HAP-1 (cell line): ENCODE results near the gene NSF.
"Not testable (repeated sequence)": the region's sequence is repeated elsewhere in the genome, so short reads cannot be mapped to it uniquely, and the experiment has no call there.

ENCODE experiments used
- DNase-seq, 2 experiments: peaks; one replicate each; pipeline ENCODE4 v3.0.0-alpha.2; 2016 to 2020; ENCODE audit warnings: low spot score in 2 of 2
- H3K27me3 ChIP-seq: fragments of 250-450 bp; sonication (Bioruptor Pico); 2 replicates; pipeline ENCODE4 v1.5.1; 2020; ENCODE audit warnings: low read depth, mild to moderate bottlenecking, moderate library complexity
- H3K36me3 ChIP-seq: fragments of 250-450 bp; sonication (Bioruptor Pico); replicated peaks from 2 replicates; pipeline ENCODE4 v1.5.1; 2020; ENCODE audit warnings: mild to moderate bottlenecking
- H3K4me1 ChIP-seq: fragments of 250-450 bp; sonication (Bioruptor Pico); 2 replicates; pipeline ENCODE4 v1.5.1; 2020; ENCODE audit warnings: mild to moderate bottlenecking
- H3K4me3 ChIP-seq: fragments of 250-450 bp; sonication (Bioruptor Pico); 2 replicates; pipeline ENCODE4 v1.5.1; 2020; ENCODE audit warnings: mild to moderate bottlenecking, moderate library complexity
- H3K9me3 ChIP-seq: fragments of 250-450 bp; sonication (Bioruptor Pico); 2 replicates; pipeline ENCODE4 v1.5.1; 2020; ENCODE audit warnings: mild to moderate bottlenecking, moderate library complexity
- in situ Hi-C: fragments of 300-500 bp; cut with MboI; formaldehyde crosslinking; loops from 3 replicates; pipeline ENCODE4 v1.14.3; 2020; ENCODE audit warnings: low sequenced_read_pairs, inconsistent platforms, mixed read lengths

Gene NSF

GRCh38 chr17:46788796-46789195 is 198.3 kb downstream of the NSF start:
- H3K36me3 ChIP-seq: no peaks in the 10 kb centered on the region
- no peak for DNase-seq
- peaks cover 13% of the 10 kb centered on the region for H3K27me3 ChIP-seq
- in situ Hi-C loops: no loop called here
- no peaks in the 10 kb centered on the region for H3K4me1 ChIP-seq
- H3K4me3 ChIP-seq: no peak overlapping the region
- H3K9me3 ChIP-seq: no peaks in the 10 kb centered on the region

GRCh38 chr17:46789610-46790009 is 199.1 kb downstream of the NSF start:
- no peak overlapping the region for H3K4me3 ChIP-seq
- in situ Hi-C loops: no loop called here
- no peaks in the 10 kb centered on the region for H3K4me1 ChIP-seq
- no peak for DNase-seq
- H3K9me3 ChIP-seq: no peaks in the 10 kb centered on the region
- peaks cover 17% of the 10 kb centered on the region for H3K27me3 ChIP-seq
- no peaks in the 10 kb centered on the region for H3K36me3 ChIP-seq

- H3K4me1 ChIP-seq: no peaks in the 10 kb centered on the region
- DNase-seq: no peak
Observed at GRCh38 chr17:46790216-46790615, 199.7 kb downstream of the NSF start.

GRCh38 chr17:46791531-46791930 is 201.1 kb downstream of the NSF start:
- in situ Hi-C loops: no loop called here
- no peaks in the 10 kb centered on the region for H3K4me1 ChIP-seq
- H3K9me3 ChIP-seq: no peaks in the 10 kb centered on the region
- H3K4me3 ChIP-seq: no peak overlapping the region
- no peak for DNase-seq
- H3K27me3 ChIP-seq: peaks cover 17% of the 10 kb centered on the region
- no peaks in the 10 kb centered on the region for H3K36me3 ChIP-seq

More at GRCh38 chr17:46790216-46790615, 199.7 kb downstream of the NSF start:
- in situ Hi-C loops: no loop called here
- Histone ChIP-seq H3K27me3 (peaks cover 17% of the 10 kb centered on the region), H3K36me3 (no peaks in the 10 kb centered on the region), H3K9me3 (no peaks in the 10 kb centered on the region), H3K4me3 (no peak overlapping the region)

- H3K36me3 ChIP-seq: no peaks in the 10 kb centered on the region
- no peaks in the 10 kb centered on the region for H3K9me3 ChIP-seq
- no peak overlapping the region for H3K4me3 ChIP-seq
- H3K4me1 ChIP-seq: no peaks in the 10 kb centered on the region
- in situ Hi-C loops: no loop called here
- H3K27me3 ChIP-seq: peaks cover 17% of the 10 kb centered on the region
- DNase-seq: no peak
Observed at GRCh38 chr17:46792071-46792470, 201.6 kb downstream of the NSF start.

- in situ Hi-C loops, H3K36me3 ChIP-seq, H3K9me3 ChIP-seq, H3K4me3 ChIP-seq, H3K4me1 ChIP-seq, DNase-seq: not testable (repeated sequence)
- peaks cover 17% of the 10 kb centered on the region for H3K27me3 ChIP-seq
Observed at GRCh38 chr17:46793023-46793422, 202.6 kb downstream of the NSF start.

GRCh38 chr17:46793541-46793940 is 203.1 kb downstream of the NSF start:
- Histone ChIP-seq H3K4me3 (no peak overlapping the region), H3K27me3 (peaks cover 17% of the 10 kb centered on the region), H3K9me3 (no peaks in the 10 kb centered on the region), H3K4me1 (no peaks in the 10 kb centered on the region), H3K36me3 (no peaks in the 10 kb centered on the region)
- in situ Hi-C loops: no loop called here
- no peak for DNase-seq

- in situ Hi-C loops: no loop called here
- no peaks in the 10 kb centered on the region for H3K36me3 ChIP-seq
- H3K27me3 ChIP-seq: peaks cover 17% of the 10 kb centered on the region
- no peaks in the 10 kb centered on the region for H3K9me3 ChIP-seq
- H3K4me1 ChIP-seq: no peaks in the 10 kb centered on the region
- no peak overlapping the region for H3K4me3 ChIP-seq
- DNase-seq: no peak
Observed at GRCh38 chr17:46794318-46794717, 203.8 kb downstream of the NSF start.

- no peaks in the 10 kb centered on the region for H3K4me1 ChIP-seq
- no peaks in the 10 kb centered on the region for H3K36me3 ChIP-seq
- no peak overlapping the region for H3K4me3 ChIP-seq
- in situ Hi-C loops: loop anchor here (5.0 kb wide), 1 partner anchor 37 kb away; no protein-coding TSS in a partner anchor
- DNase-seq: no peak
- H3K9me3 ChIP-seq: no peaks in the 10 kb centered on the region
- H3K27me3 ChIP-seq: peaks cover 17% of the 10 kb centered on the region
Observed at GRCh38 chr17:46795379-46795952, 205.0 kb downstream of the NSF start.

- H3K4me3 ChIP-seq: no peak overlapping the region
- H3K4me1 ChIP-seq: no peaks in the 10 kb centered on the region
- H3K36me3 ChIP-seq: no peaks in the 10 kb centered on the region
- H3K9me3 ChIP-seq: no peaks in the 10 kb centered on the region
- DNase-seq: no peak
- in situ Hi-C loops: loop anchor here (5.0 kb wide), 1 partner anchor 36 kb away; no protein-coding TSS in a partner anchor
- H3K27me3 ChIP-seq: peaks cover 17% of the 10 kb centered on the region
Observed at GRCh38 chr17:46796084-46796483, 205.6 kb downstream of the NSF start.

- in situ Hi-C loops: loop anchor here (5.0 kb wide), 1 partner anchor 36 kb away; no protein-coding TSS in a partner anchor
- no peaks in the 10 kb centered on the region for H3K4me1 ChIP-seq
- H3K9me3 ChIP-seq: no peaks in the 10 kb centered on the region
- DNase-seq: no peak
- H3K27me3 ChIP-seq: peaks cover 17% of the 10 kb centered on the region
- H3K36me3 ChIP-seq: no peaks in the 10 kb centered on the region
- H3K4me3 ChIP-seq: no peak overlapping the region
Observed at GRCh38 chr17:46796524-46796923, 206.1 kb downstream of the NSF start.

GRCh38 chr17:46796956-46797530 is 206.6 kb downstream of the NSF start:
- no peak for DNase-seq
- H3K9me3 ChIP-seq: no peaks in the 10 kb centered on the region
- peaks cover 13% of the 10 kb centered on the region for H3K27me3 ChIP-seq
- H3K36me3 ChIP-seq: no peaks in the 10 kb centered on the region
- H3K4me1 ChIP-seq: no peaks in the 10 kb centered on the region
- in situ Hi-C loops: loop anchor here (5.0 kb wide), 1 partner anchor 35 kb away; no protein-coding TSS in a partner anchor
- no peak overlapping the region for H3K4me3 ChIP-seq

GRCh38 chr17:46800573-46800972 is 210.1 kb downstream of the NSF start:
- H3K4me1 ChIP-seq: no peaks in the 10 kb centered on the region
- in situ Hi-C loops: loop anchor here (10.0 to 25.0 kb wide), 2 partner anchors 64 to 813 kb away; partner anchors contain the start of gene STH
- DNase-seq: no peak
- no peaks in the 10 kb centered on the region for H3K36me3 ChIP-seq
- H3K4me3 ChIP-seq: no peak overlapping the region
- H3K27me3 ChIP-seq: no peaks in the 10 kb centered on the region
- H3K9me3 ChIP-seq: no peaks in the 10 kb centered on the region

GRCh38 chr17:46802800-46803199 is 212.3 kb downstream of the NSF start:
- H3K4me3 ChIP-seq: no peak overlapping the region
- in situ Hi-C loops: loop anchor here (10.0 to 25.0 kb wide), 2 partner anchors 62 to 815 kb away; partner anchors contain the start of gene STH
- H3K36me3 ChIP-seq: no peaks in the 10 kb centered on the region

More at GRCh38 chr17:46802800-46803199, 212.3 kb downstream of the NSF start:
- Histone ChIP-seq H3K4me1 (no peaks in the 10 kb centered on the region), H3K9me3 (no peaks in the 10 kb centered on the region), H3K27me3 (no peaks in the 10 kb centered on the region)
- no peak for DNase-seq
